GM12872 (cell line): ENCODE measurements around the gene CACNB2.

ENCODE experiments used
- TF ChIP-seq, protein P1 (sequence below): IDR thresholded peaks from 3 replicates; pipeline ENCODE4 v1.5.1; 2011; ENCODE audit warnings: low read depth, mild to moderate bottlenecking, low read length, moderate library complexity; ENCODE audit not compliant: insufficient read depth

Gene CACNB2

DNA sequence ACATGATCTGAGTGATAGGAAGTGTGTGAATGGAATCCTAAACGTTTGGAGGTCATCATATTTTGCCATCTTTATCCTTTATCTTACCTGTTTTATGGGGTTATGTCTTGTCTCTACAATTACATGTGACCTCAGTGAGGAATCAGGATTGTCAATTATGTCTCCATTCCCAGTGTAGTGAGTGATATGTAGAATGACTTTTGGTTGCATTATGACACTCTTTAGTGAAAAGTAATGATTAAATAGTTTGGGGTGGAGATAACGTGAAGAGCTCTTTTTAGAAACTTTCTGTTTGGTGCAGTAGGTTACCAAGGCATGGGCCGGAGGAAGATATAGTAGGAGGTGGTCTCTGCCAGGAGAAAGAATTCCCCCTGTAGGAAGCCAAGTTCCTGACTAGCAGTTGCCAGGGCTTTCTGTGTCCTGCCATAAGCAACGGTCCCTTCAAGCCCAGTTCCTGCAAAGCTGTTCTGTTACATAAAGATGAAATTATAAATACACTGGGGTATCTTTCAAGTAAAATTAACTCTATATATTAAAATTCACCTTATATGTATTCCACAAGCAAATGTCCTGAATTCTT is 282.9 kb downstream of the CACNB2 start:
- TF ChIP-seq, protein P1, sequence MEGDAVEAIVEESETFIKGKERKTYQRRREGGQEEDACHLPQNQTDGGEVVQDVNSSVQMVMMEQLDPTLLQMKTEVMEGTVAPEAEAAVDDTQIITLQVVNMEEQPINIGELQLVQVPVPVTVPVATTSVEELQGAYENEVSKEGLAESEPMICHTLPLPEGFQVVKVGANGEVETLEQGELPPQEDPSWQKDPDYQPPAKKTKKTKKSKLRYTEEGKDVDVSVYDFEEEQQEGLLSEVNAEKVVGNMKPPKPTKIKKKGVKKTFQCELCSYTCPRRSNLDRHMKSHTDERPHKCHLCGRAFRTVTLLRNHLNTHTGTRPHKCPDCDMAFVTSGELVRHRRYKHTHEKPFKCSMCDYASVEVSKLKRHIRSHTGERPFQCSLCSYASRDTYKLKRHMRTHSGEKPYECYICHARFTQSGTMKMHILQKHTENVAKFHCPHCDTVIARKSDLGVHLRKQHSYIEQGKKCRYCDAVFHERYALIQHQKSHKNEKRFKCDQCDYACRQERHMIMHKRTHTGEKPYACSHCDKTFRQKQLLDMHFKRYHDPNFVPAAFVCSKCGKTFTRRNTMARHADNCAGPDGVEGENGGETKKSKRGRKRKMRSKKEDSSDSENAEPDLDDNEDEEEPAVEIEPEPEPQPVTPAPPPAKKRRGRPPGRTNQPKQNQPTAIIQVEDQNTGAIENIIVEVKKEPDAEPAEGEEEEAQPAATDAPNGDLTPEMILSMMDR, result no peak

DNA sequence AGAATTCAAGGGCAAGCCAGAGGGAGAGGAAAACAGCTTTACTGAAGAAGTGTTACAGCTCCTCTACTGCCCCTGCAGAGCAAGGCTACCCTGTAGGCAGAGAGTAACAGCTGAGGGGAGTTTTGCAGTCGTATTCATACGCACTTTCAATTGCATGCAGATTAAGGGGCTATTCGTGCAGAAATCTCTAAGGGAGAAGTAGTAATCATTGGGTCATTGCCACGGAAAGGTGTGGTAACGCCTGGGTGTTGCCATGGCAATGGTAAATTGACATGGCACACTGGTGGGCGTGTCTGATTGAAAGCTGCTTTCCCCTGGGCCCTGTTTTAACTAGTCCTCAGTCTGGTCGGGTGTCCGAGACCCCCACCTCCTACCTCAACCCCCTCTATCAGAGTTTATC is 284.0 kb downstream of the CACNB2 start:
- TF ChIP-seq, protein P1, result no peak

DNA sequence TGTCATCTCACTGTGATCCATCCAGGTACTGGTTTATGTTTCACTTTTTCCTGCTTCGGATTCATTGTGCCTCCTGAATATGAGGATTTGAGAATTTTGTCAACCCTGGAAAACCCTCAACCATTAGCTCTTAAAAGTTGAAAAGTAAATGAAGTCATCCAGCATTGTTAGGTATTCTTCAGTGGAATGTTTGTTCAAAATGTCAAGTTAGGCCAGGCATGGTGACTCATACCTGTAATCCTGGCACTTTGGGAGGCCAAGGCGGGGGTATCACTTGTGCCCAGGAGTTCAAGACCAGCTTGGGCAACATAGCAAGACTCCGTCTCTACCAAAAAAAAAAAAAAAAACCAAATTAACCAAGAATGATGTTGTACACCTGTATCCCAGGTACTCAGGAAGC is 289.1 kb downstream of the CACNB2 start:
- TF ChIP-seq, protein P1, result no peak

DNA sequence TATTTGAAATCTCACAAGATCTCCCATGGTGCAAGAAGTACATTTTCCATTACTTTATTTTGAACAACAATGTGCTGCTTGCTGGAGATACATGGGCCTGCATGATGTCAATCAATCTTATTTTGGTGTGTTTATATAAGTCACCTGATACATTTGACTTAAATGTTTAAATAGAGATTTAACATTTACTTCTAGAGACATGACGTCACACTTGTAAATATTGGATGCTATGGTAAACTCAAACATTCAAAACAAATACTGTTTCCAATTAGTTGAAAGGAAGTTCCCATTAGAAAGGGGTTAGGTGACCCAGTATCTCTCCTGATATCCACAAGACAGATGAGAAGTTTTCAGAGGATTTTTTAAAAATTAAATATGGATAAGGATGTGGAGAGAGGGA is 296.7 kb downstream of the CACNB2 start:
- TF ChIP-seq, protein P1, result no peak

DNA sequence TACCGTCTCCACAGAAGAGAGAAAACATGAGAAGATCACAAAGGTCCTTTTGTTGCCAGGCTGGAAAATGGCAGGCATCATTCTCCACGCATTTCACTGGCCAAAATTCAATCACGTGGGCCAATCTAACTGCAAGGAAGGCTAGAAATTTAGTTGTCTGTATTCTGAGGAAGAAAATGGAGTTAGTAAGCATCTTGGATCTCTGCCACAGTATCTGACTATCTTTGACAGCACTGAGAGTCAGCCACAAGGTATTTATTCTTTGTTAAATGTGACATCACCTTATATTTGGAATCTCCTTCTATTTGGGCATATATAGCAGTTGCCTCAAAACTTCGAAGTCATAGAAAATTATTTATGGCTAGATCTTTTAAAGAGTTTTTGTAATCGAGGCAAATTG is 297.3 kb downstream of the CACNB2 start:
- TF ChIP-seq, protein P1, result no peak

DNA sequence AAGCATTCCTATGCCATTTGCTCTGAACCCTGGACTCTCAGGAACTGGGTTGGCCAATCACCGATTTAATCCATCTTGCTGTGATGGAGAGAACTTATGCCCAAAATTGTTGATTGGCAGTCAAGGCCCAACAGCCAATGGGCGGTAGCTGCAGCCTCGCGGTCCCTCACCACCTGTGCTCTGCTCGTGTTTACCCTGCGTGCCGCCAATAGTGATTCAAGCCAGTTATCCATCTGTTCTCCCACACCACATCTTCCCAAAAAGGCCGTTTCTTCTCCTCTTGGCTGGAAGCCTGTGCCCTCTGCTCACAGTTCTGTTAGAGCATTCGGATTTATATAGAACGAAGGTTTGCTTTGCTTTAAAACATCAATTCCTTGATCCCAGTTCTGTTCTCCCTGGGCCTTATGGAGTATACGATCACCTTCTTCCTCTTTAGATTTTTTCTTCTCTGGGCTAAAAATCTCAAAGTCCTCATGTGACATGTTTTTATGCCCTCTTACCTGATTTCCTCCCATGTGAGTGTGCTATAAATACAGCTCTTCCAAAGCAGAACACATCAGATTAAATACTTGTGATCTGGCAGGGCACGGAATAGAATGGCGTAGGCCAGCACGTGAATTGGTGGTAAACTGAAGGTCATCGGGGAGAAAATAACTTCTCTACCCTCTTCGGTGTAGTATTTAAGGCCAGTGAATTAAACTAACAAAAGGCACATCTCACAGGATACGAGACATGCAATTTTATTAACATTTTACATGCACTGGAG is 298.3 kb downstream of the CACNB2 start:
- TF ChIP-seq, protein P1, result no peak

DNA sequence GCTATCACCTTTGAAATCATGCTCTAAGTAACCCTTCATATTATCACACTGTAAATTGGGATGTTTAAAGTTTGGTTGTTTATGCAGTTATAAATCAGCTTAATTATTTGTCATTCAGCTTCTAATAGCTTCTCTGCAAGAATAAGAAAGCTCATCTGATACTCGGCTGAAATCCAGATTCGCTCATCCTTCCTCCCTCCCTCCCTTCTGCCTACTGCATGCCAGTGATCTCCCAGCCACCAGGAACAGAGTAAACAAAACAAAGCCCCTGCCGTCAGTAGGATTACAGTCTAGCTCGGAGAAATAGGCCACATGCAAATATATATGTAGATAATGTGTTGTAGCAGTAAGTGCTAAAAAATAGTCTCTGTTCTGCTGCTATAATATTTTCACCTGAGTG is 299.4 kb downstream of the CACNB2 start:
- TF ChIP-seq, protein P1, result no peak
